Measurements from ENCODE around the gene LRRC10B. TPM values are rescaled to one million over a fixed set of nuclear protein-coding genes. Genes with fewer than 3 reads are reported as not detected.

Gene LRRC10B
- total and polyA plus RNA-seq, 4 donors = 9.2 to 29.3 (median 11.5) TPM

DNA sequence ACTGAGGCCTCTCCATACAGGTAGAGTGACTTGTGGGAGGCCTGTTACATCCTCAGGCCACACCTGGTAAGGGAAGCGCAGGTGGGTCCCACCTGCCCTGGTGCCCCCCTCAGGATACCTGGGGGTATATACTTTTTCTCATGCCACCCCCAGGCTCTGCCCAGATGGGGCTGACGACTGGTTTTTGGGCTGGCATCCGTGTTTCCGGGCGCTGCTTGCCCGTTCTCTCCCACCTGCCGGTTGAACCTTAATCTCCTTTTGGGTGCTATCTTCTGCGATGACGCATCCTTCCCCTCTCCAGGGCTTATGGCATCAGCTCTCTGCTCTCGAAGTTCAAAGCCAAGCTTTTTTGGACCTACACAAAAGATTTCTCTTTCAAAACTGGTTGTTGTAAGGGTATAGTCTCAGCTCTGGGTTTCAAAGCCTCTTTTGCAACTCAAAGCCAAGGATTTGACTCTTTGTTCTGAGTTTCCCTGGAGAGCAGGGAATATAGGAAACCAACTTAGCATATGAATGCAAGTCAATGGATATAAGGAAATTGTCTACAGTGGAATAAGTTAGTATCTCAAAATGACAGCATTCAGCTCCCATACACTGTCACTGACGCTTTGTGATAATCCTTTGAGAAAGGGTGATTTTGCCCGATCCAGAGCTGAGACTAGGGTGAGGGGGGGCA, 8.6 kb upstream of the LRRC10B start:
- ATAC-seq (ENCODE audit: insufficient read depth, low FRiP score) (no peak), DNase-seq (no peak)
- Histone ChIP-seq H3K9ac (ENCODE audit: insufficient read depth in 1 of 2, low read length in 2 of 2) (no peak overlapping the region), H3K4me3 (no peak overlapping the region), H3K36me3 (ENCODE audit: control insufficient read depth in 4 of 4, insufficient read depth in 4 of 4, low read length in 4 of 4) (no peaks in the 10 kb centered on the region), H3K4me1 (ENCODE audit: control insufficient read depth in 5 of 5, insufficient read depth in 5 of 5, low read length in 5 of 5) (no peaks in the 10 kb centered on the region), H3K27me3 (ENCODE audit: control insufficient read depth in 3 of 3, insufficient read depth in 3 of 3, low read length in 2 of 3) (peaks cover 0 to 5% (median 2%) of the 10 kb centered on the region in 3 donors), H3K9me3 (ENCODE audit: control insufficient read depth in 4 of 4, insufficient read depth in 3 of 4, low read length in 3 of 4) (no peaks in the 10 kb centered on the region), H3K27ac (ENCODE audit: low read depth in 1 of 2, low read length in 1 of 2) (no peak overlapping the region)
- WGBS, 2 donors = 74 to 82% methylated on average over 12 of the region's 12 CpGs
- TF ChIP-seq, protein P1, sequence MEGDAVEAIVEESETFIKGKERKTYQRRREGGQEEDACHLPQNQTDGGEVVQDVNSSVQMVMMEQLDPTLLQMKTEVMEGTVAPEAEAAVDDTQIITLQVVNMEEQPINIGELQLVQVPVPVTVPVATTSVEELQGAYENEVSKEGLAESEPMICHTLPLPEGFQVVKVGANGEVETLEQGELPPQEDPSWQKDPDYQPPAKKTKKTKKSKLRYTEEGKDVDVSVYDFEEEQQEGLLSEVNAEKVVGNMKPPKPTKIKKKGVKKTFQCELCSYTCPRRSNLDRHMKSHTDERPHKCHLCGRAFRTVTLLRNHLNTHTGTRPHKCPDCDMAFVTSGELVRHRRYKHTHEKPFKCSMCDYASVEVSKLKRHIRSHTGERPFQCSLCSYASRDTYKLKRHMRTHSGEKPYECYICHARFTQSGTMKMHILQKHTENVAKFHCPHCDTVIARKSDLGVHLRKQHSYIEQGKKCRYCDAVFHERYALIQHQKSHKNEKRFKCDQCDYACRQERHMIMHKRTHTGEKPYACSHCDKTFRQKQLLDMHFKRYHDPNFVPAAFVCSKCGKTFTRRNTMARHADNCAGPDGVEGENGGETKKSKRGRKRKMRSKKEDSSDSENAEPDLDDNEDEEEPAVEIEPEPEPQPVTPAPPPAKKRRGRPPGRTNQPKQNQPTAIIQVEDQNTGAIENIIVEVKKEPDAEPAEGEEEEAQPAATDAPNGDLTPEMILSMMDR (IDR thresholded peaks at IDR 0.05; ENCODE audit: control extremely low read depth, extremely low read depth) = no peak

GRCh38 chr11:61502522-61502921, 6.0 kb upstream of the LRRC10B start:
- 94 to 100% methylated on average over 1 of the region's 1 CpG for WGBS, 2 donors
- TF ChIP-seq, protein P1 (IDR thresholded peaks at IDR 0.05; ENCODE audit: control extremely low read depth, extremely low read depth) = no peak
- H3K27me3 ChIP-seq (ENCODE audit: control insufficient read depth in 3 of 3, insufficient read depth in 3 of 3, low read length in 2 of 3) = peaks cover under 1 to 17% (median 15%) of the 10 kb centered on the region in 3 donors
- no peak overlapping the region for H3K4me3 ChIP-seq
- no peak overlapping the region for H3K27ac ChIP-seq (ENCODE audit: low read depth in 1 of 2, low read length in 1 of 2)
- H3K9ac ChIP-seq (ENCODE audit: insufficient read depth in 1 of 2, low read length in 2 of 2) = no peak overlapping the region
- DNase-seq (no peak), ATAC-seq (ENCODE audit: insufficient read depth, low FRiP score) (no peak)
- no peaks in the 10 kb centered on the region for H3K36me3 ChIP-seq (ENCODE audit: control insufficient read depth in 4 of 4, insufficient read depth in 4 of 4, low read length in 4 of 4)
- peaks cover 0 to 3% (median 0%) of the 10 kb centered on the region in 4 donors for H3K9me3 ChIP-seq (ENCODE audit: control insufficient read depth in 4 of 4, insufficient read depth in 3 of 4, low read length in 3 of 4)
- H3K4me1 ChIP-seq (ENCODE audit: control insufficient read depth in 5 of 5, insufficient read depth in 5 of 5, low read length in 5 of 5) = no peaks in the 10 kb centered on the region

- Histone ChIP-seq H3K9ac (ENCODE audit: insufficient read depth in 1 of 2, low read length in 2 of 2) (no peak overlapping the region), H3K27me3 (ENCODE audit: control insufficient read depth in 3 of 3, insufficient read depth in 3 of 3, low read length in 2 of 3) (peaks cover 4 to 24% (median 22%) of the 10 kb centered on the region in 3 donors), H3K27ac (ENCODE audit: low read depth in 1 of 2, low read length in 1 of 2) (no peak overlapping the region), H3K36me3 (ENCODE audit: control insufficient read depth in 4 of 4, insufficient read depth in 4 of 4, low read length in 4 of 4) (no peaks in the 10 kb centered on the region), H3K4me1 (ENCODE audit: control insufficient read depth in 5 of 5, insufficient read depth in 5 of 5, low read length in 5 of 5) (peaks cover 0 to 3% (median 0%) of the 10 kb centered on the region in 5 donors), H3K4me3 (no peak overlapping the region), H3K9me3 (ENCODE audit: control insufficient read depth in 4 of 4, insufficient read depth in 3 of 4, low read length in 3 of 4) (peaks cover 0 to 3% (median 0%) of the 10 kb centered on the region in 4 donors)
- TF ChIP-seq, protein P1 (IDR thresholded peaks at IDR 0.05; ENCODE audit: control extremely low read depth, extremely low read depth) = no peak
- no peak for DNase-seq
- ATAC-seq (ENCODE audit: insufficient read depth, low FRiP score) = no peak
- 70 to 81% methylated on average over 8 of the region's 8 CpGs for WGBS, 2 donors
Measured at GRCh38 chr11:61503135-61503770, 5.3 kb upstream of the LRRC10B start.
